ENCODE measurements around the gene SFSWAP. TPM values are rescaled to one million over a fixed set of nuclear protein-coding genes. Genes with fewer than 3 reads are reported as not detected.

Gene SFSWAP
- total RNA-seq, 1 experiment from 2014 or later, result 50.4 TPM

DNA sequence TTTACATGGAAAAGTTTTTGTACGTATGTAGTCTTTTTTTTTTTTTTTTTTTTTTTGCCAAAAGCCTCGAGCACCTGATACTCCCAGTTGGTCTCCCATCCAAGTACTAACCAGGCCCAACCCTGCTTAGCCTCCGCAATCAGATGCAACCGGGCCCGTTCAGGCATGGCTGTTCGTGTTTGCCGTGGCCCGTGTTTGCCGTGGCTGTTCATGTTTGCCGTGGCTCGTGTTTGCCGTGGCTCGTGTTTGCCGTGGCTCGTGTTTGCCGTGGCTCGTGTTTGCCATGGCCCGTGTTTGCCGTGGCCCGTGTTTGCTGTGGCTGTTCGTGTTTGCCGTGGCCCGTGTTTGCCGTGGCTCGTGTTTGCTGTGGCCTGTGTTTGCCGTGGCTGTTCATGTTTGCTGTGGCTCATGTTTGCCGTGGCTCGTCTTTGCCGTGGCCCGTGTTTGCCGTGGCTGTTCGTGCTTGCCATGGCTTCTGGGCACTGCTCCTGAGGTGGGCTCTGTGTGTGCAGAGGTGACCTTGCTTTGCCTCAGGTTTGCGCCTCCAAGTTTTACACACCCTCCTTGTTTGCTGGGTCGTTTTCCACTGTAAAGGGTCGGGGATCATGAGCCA, 90.5 kb downstream of the SFSWAP start:
- Histone ChIP-seq H3K4me1 (ENCODE audit: control insufficient read depth in 1 of 2, insufficient read depth in 2 of 2, low read length in 2 of 2) (peaks cover 5 to 8% of the 10 kb centered on the region in 2 experiments; a peak in 3 of 4 replicates), H3K27ac (ENCODE audit: low read depth, low read length) (no peak overlapping the region), H3K9me3 (ENCODE audit: control insufficient read depth in 1 of 2, insufficient read depth in 1 of 2, low read depth in 1 of 2, low read length in 2 of 2) (no peaks in the 10 kb centered on the region), H3K4me2 (ENCODE audit: low read length) (no peak overlapping the region), H3K36me3 (ENCODE audit: control insufficient read depth in 1 of 2, insufficient read depth in 2 of 2, low read length in 2 of 2) (peaks cover 9 to 17% of the 10 kb centered on the region in 2 experiments; a peak in 3 of 4 replicates), H3K27me3 (ENCODE audit: insufficient read depth, low read length) (no peaks in the 10 kb centered on the region), H4K20me1 (ENCODE audit: insufficient read depth) (no peaks in the 10 kb centered on the region), H3K79me2 (ENCODE audit: insufficient read depth, low read length) (no peaks in the 10 kb centered on the region), H2AFZ (ENCODE audit: low read depth, low read length, poor library complexity, severe bottlenecking) (no peak overlapping the region), H3K9me2 (ENCODE audit: insufficient read depth) (no peaks in the 10 kb centered on the region), H3K9ac (ENCODE audit: low read length) (no peak overlapping the region), H3K4me3 (replicated peaks in 1 of 2; ENCODE audit: low read depth in 1 of 2, low read length in 2 of 2) (no peak overlapping the region)
- ChIA-PET POLR2A (no interaction called here), CTCF (no interaction called here), RAD21 (ENCODE audit: low non-redundant PET in 1 of 2, low total read pairs in 2 of 2, uncharacterized antibody in 2 of 2, unreplicated experiment in 2 of 2) (no interaction called here)
- TF ChIP-seq EGR1 (IDR thresholded peaks at IDR 0.05; ENCODE audit: low read depth) (no peak), TCF7L2 (IDR thresholded peaks at IDR 0.05; ENCODE audit: borderline replicate concordance, extremely low read depth, insufficient read depth, insufficient read length) (no peak), CBX3 (IDR thresholded peaks at IDR 0.05; ENCODE audit: low read depth) (no peak), RAD21 (IDR thresholded peaks at IDR 0.05; ENCODE audit: low read depth) (no peak)
- no peak for DNase-seq (ENCODE audit: low read depth, low spot score)
- no TSS peak for BruUV-seq (replicated peaks)
- ATAC-seq, result no peak
- intact Hi-C loops (cut with micrococcal nuclease), result no loop called here

DNA sequence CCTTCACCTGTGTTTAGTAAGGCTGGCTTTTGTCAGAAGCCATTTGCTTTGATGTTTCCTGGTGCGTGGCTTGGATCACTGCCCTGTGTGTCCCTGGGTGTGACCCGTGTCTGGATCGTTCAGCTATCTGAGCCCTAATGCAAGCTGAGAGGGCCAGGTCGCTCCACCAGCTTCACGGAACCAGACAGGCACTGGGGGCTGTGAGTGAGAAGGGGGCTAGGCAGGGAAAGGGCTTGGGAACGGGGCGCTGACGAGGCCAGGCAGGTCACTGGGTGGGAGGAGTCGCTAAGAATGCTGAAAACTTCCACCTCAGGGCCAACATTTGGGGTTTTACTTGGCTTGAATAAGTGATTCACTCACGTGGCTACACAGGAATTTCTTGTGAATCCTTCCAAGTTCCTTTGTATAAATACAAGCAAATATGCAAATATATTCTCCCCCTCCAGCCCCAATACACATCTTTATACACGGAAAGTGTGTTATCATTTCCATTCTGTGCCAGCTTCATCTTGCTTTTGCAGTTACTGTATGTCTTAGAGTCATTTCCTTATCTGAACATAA, 93.2 kb downstream of the SFSWAP start:
- intact Hi-C loops (cut with micrococcal nuclease), result no loop called here
- no peaks in the 10 kb centered on the region for H3K9me3 ChIP-seq (ENCODE audit: control insufficient read depth in 1 of 2, insufficient read depth in 1 of 2, low read depth in 1 of 2, low read length in 2 of 2)
- H3K4me3 ChIP-seq (replicated peaks in 1 of 2; ENCODE audit: low read depth in 1 of 2, low read length in 2 of 2), result no peak overlapping the region
- H2AFZ ChIP-seq (ENCODE audit: low read depth, low read length, poor library complexity, severe bottlenecking), result no peak overlapping the region
- peak overlapping the region; percentile 33; the same call in 1 of the 2 replicates for H3K4me2 ChIP-seq (ENCODE audit: low read length)
- no peak overlapping the region for H3K27ac ChIP-seq (ENCODE audit: low read depth, low read length)
- DNase-seq (ENCODE audit: low read depth, low spot score), result no peak
- ChIA-PET RAD21 (ENCODE audit: low non-redundant PET in 1 of 2, low total read pairs in 2 of 2, uncharacterized antibody in 2 of 2, unreplicated experiment in 2 of 2) (no interaction called here), CTCF (no interaction called here), POLR2A (no interaction called here)
- peaks cover 5 to 8% of the 10 kb centered on the region in 2 experiments; a peak in 3 of 4 replicates for H3K4me1 ChIP-seq (ENCODE audit: control insufficient read depth in 1 of 2, insufficient read depth in 2 of 2, low read length in 2 of 2)
- H3K27me3 ChIP-seq (ENCODE audit: insufficient read depth, low read length), result no peaks in the 10 kb centered on the region
- H3K36me3 ChIP-seq (ENCODE audit: control insufficient read depth in 1 of 2, insufficient read depth in 2 of 2, low read length in 2 of 2), result peaks cover 9 to 10% of the 10 kb centered on the region in 2 experiments; a peak in 3 of 4 replicates
- no peaks in the 10 kb centered on the region for H3K79me2 ChIP-seq (ENCODE audit: insufficient read depth, low read length)
- no peaks in the 10 kb centered on the region for H4K20me1 ChIP-seq (ENCODE audit: insufficient read depth)
- H3K9me2 ChIP-seq (ENCODE audit: insufficient read depth), result no peaks in the 10 kb centered on the region
- H3K9ac ChIP-seq (ENCODE audit: low read length), result no peak overlapping the region
- no TSS peak for BruUV-seq (replicated peaks)
- TF ChIP-seq EGR1 (IDR thresholded peaks at IDR 0.05; ENCODE audit: low read depth) (no peak), TCF7L2 (IDR thresholded peaks at IDR 0.05; ENCODE audit: borderline replicate concordance, extremely low read depth, insufficient read depth, insufficient read length) (peak; percentile 27)
- ATAC-seq, result peak; percentile 26; the same call in 1 of the 2 replicates
